ENCODE data around the gene LRRC47. TPM values are rescaled to one million over a fixed set of nuclear protein-coding genes. Genes with fewer than 3 reads are reported as not detected.

Gene LRRC47
- polyA plus RNA-seq, 1 of the 3 experiments (the other 2 are of a cell fraction), result 34.6 TPM

DNA sequence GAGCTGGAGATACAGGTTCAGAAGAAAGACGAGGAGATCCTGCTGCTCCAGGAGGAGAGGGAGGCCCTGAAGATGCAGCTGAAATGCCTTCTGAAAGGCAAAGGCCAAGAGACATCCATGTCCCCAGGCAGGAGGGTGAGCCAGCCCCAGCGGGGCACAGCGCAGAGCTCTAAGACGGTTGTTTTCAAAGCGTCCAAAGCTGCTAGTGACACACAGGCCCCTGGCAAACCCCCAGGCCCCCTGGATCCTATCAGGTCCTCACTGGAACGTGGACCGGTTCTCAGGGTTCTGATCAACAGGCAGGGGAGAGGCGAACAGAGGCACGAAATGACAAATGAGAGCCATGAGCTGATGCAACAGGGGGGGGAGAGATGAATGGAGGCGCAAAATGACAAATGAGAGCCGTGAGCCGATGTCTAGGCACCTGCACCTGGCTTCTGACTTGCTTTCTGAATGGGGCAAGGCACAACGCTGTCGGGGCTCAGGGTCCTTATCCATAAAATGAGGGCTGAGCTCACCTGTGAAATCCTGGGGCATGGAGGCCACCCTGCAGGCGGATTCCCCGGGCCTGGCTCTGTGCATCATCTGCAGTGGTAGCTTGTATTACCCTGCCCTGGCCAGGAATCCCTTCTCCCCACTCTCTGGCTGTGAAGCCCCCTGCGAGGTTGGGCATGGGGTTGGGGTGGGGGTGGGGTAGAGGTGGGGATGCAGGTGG, 34.8 kb downstream of the LRRC47 start:
- ChIA-PET CTCF (interaction anchor here (1.3 to 1.5 kb wide), 2 partner anchors 37 to 308 kb away, joined by 5 to 7 read pairs; no protein-coding TSS in a partner anchor), POLR2A (no interaction called here)

DNA sequence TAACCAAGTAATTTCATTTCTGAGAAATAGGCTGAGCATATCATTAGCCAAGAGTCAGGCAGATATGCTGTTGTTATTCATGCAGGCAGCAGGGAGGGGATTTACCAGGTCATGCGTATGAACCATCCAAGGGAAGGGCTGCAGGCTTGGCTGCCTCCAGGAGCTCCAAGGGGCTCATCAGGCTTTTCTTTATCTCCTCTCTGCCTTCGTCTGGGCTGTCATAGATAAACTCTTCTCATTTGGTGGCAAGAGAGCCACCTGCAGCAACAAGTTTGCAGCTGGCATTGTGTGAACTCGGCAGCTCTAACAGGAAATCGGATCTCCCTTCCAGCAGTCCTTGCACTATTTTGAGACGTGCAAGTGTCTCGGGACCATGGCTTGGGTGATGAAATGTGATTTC, 36.5 kb downstream of the LRRC47 start:
- Histone ChIP-seq H3K9me2 (no peaks in the 10 kb centered on the region), H3K36me3 (replicated peaks in 1 of 2; ENCODE audit: control insufficient read depth in 1 of 2, insufficient read depth in 2 of 2, low read length in 1 of 2) (no peaks in the 10 kb centered on the region), H3K4me3 (ENCODE audit: low read depth in 2 of 2, low read length in 1 of 2) (no peak overlapping the region), H4K20me1 (ENCODE audit: insufficient read depth) (no peaks in the 10 kb centered on the region), H3F3A (replicated peaks; ENCODE audit: insufficient read depth) (no peaks in the 10 kb centered on the region), H3K79me2 (ENCODE audit: insufficient read depth) (no peaks in the 10 kb centered on the region), H3K9ac (no peak overlapping the region), H3K4me1 (ENCODE audit: control insufficient read depth in 1 of 2, insufficient read depth in 2 of 2, low read depth in 1 of 2, low read length in 1 of 2) (no peaks in the 10 kb centered on the region), H2AFZ (ENCODE audit: low read depth) (no peak overlapping the region), H3K9me3 (no peaks in the 10 kb centered on the region), H3K27me3 (ENCODE audit: insufficient read depth) (no peaks in the 10 kb centered on the region), H3K4me2 (no peak overlapping the region), H3K27ac (ENCODE audit: low read depth in 2 of 2, low read length in 1 of 2) (no peak overlapping the region)
- POLR2A ChIA-PET, result no interaction called here
- WGBS (ENCODE audit: low lambda C conversion rate), result 51% methylated on average over 6 of the region's 6 CpGs
- no peak for DNase-seq
- CTCF ChIA-PET, result interaction anchor here (1.0 kb wide), 1 partner anchor 35 kb away, joined by 3 read pairs; no protein-coding TSS in a partner anchor
- no peak for TF ChIP-seq FOXJ3 (CRISPR knock-in tag; IDR thresholded peaks at IDR 0.05)
- TF ChIP-seq RAD21 (IDR thresholded peaks at IDR 0.05; ENCODE audit: low read length), result no peak
- TF ChIP-seq SMC3 (IDR thresholded peaks at IDR 0.05; ENCODE audit: low read depth, low read length), result no peak
- no peak for TF ChIP-seq SIN3A (IDR thresholded peaks at IDR 0.05; ENCODE audit: borderline replicate concordance, low read depth, low read length)
- no peak for TF ChIP-seq NFIC (IDR thresholded peaks at IDR 0.05; ENCODE audit: borderline replicate concordance)
- TF ChIP-seq FOXM1 (IDR thresholded peaks at IDR 0.05; ENCODE audit: low read depth), result no peak
- no peak for TF ChIP-seq CHD2 (IDR thresholded peaks at IDR 0.05; ENCODE audit: low read length, partially characterized antibody)
- no peak for TF ChIP-seq NRF1 (IDR thresholded peaks at IDR 0.05; ENCODE audit: low read depth, low read length)
- TF ChIP-seq FOSL2 (IDR thresholded peaks at IDR 0.05; ENCODE audit: borderline replicate concordance, low read depth), result no peak
- no peak for TF ChIP-seq RCOR1 (IDR thresholded peaks at IDR 0.05; ENCODE audit: low read length)
- TF ChIP-seq, protein P1, sequence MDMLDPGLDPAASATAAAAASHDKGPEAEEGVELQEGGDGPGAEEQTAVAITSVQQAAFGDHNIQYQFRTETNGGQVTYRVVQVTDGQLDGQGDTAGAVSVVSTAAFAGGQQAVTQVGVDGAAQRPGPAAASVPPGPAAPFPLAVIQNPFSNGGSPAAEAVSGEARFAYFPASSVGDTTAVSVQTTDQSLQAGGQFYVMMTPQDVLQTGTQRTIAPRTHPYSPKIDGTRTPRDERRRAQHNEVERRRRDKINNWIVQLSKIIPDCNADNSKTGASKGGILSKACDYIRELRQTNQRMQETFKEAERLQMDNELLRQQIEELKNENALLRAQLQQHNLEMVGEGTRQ (IDR thresholded peaks at IDR 0.05; ENCODE audit: borderline replicate concordance, low read depth, low read length), result no peak
- TF ChIP-seq, protein P2, sequence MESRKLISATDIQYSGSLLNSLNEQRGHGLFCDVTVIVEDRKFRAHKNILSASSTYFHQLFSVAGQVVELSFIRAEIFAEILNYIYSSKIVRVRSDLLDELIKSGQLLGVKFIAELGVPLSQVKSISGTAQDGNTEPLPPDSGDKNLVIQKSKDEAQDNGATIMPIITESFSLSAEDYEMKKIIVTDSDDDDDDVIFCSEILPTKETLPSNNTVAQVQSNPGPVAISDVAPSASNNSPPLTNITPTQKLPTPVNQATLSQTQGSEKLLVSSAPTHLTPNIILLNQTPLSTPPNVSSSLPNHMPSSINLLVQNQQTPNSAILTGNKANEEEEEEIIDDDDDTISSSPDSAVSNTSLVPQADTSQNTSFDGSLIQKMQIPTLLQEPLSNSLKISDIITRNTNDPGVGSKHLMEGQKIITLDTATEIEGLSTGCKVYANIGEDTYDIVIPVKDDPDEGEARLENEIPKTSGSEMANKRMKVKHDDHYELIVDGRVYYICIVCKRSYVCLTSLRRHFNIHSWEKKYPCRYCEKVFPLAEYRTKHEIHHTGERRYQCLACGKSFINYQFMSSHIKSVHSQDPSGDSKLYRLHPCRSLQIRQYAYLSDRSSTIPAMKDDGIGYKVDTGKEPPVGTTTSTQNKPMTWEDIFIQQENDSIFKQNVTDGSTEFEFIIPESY (IDR thresholded peaks at IDR 0.05; ENCODE audit: borderline replicate concordance, low read depth), result no peak
- TF ChIP-seq RFX5 (IDR thresholded peaks at IDR 0.05; ENCODE audit: low read length), result no peak
- TF ChIP-seq YY1 (IDR thresholded peaks at IDR 0.05; ENCODE audit: low read depth), result no peak
- no peak for TF ChIP-seq JUND (IDR thresholded peaks at IDR 0.05)

More for the DNA sequence above, 34.8 kb downstream of the LRRC47 start:
- no peaks in the 10 kb centered on the region for H3K27me3 ChIP-seq (ENCODE audit: insufficient read depth)
- H3K36me3 ChIP-seq (replicated peaks in 1 of 2; ENCODE audit: control insufficient read depth in 1 of 2, insufficient read depth in 2 of 2, low read length in 1 of 2), result no peaks in the 10 kb centered on the region
- H3K9me3 ChIP-seq, result no peaks in the 10 kb centered on the region
- WGBS (ENCODE audit: low lambda C conversion rate), result 46% methylated on average over 12 of the region's 17 CpGs
- no peaks in the 10 kb centered on the region for H3K4me1 ChIP-seq (ENCODE audit: control insufficient read depth in 1 of 2, insufficient read depth in 2 of 2, low read depth in 1 of 2, low read length in 1 of 2)
- no peak overlapping the region for H3K27ac ChIP-seq (ENCODE audit: low read depth in 2 of 2, low read length in 1 of 2)
- H4K20me1 ChIP-seq (ENCODE audit: insufficient read depth), result no peaks in the 10 kb centered on the region
- no peak for DNase-seq
- TF ChIP-seq MEF2A (IDR thresholded peaks at IDR 0.05; ENCODE audit: borderline replicate concordance, low read depth) (no peak), FOSL2 (IDR thresholded peaks at IDR 0.05; ENCODE audit: borderline replicate concordance, low read depth) (no peak), POLR2AphosphoS5 (IDR thresholded peaks at IDR 0.05; ENCODE audit: low read depth, low read length) (no peak), TEAD4 (IDR thresholded peaks at IDR 0.05; ENCODE audit: borderline replicate concordance, insufficient read depth) (no peak), SMC3 (IDR thresholded peaks at IDR 0.05; ENCODE audit: low read depth, low read length) (no peak), NFIC (IDR thresholded peaks at IDR 0.05; ENCODE audit: borderline replicate concordance) (no peak), FOXJ3 (CRISPR knock-in tag; IDR thresholded peaks at IDR 0.05) (no peak), RAD21 (IDR thresholded peaks at IDR 0.05; ENCODE audit: low read length) (no peak), TCF12 (IDR thresholded peaks at IDR 0.05) (no peak), RCOR1 (IDR thresholded peaks at IDR 0.05; ENCODE audit: low read length) (no peak)
- TF ChIP-seq, protein P3, sequence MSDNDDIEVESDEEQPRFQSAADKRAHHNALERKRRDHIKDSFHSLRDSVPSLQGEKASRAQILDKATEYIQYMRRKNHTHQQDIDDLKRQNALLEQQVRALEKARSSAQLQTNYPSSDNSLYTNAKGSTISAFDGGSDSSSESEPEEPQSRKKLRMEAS (IDR thresholded peaks at IDR 0.05; ENCODE audit: low read depth), result no peak
- TF ChIP-seq, protein P1 (IDR thresholded peaks at IDR 0.05; ENCODE audit: borderline replicate concordance, low read depth, low read length), result no peak
- TF ChIP-seq, protein P2 (IDR thresholded peaks at IDR 0.05; ENCODE audit: borderline replicate concordance, low read depth), result no peak
- H3K79me2 ChIP-seq (ENCODE audit: insufficient read depth), result no peaks in the 10 kb centered on the region
- H3F3A ChIP-seq (replicated peaks; ENCODE audit: insufficient read depth), result no peaks in the 10 kb centered on the region
- H3K9me2 ChIP-seq, result no peaks in the 10 kb centered on the region
- no peak overlapping the region for H2AFZ ChIP-seq (ENCODE audit: low read depth)
- H3K4me3 ChIP-seq (ENCODE audit: low read depth in 2 of 2, low read length in 1 of 2), result no peak overlapping the region
- H3K9ac ChIP-seq, result no peak overlapping the region
- no peak overlapping the region for H3K4me2 ChIP-seq

All from SK-N-SH (cell line).